Activated naive CD8-positive, alpha-beta T cell (primary cell): ENCODE measurements around the gene TDRKH.
"Not testable (repeated sequence)": the region's sequence is repeated elsewhere in the genome, so short reads cannot be mapped to it uniquely, and the experiment has no call there.

Source experiments
- H3K27ac Mint-ChIP-seq: one replicate; pipeline ENCODE4 v1.8.0; 2021; ENCODE audit warnings: mixed read lengths
- H3K27me3 Mint-ChIP-seq: one replicate; pipeline ENCODE4 v1.8.0; 2021; ENCODE audit warnings: mixed read lengths
- H3K36me3 Mint-ChIP-seq: one replicate; pipeline ENCODE4 v1.8.0; 2021; ENCODE audit warnings: mixed read lengths
- H3K4me1 Mint-ChIP-seq: one replicate; pipeline ENCODE4 v1.8.0; 2021; ENCODE audit warnings: low read depth, mixed read lengths
- H3K4me3 Mint-ChIP-seq: one replicate; pipeline ENCODE4 v1.8.0; 2021; ENCODE audit warnings: mild to moderate bottlenecking, mixed read lengths
- H3K9me3 Mint-ChIP-seq: one replicate; pipeline ENCODE4 v1.8.0; 2021; ENCODE audit warnings: low read depth, mixed read lengths

TDRKH gene

DNA sequence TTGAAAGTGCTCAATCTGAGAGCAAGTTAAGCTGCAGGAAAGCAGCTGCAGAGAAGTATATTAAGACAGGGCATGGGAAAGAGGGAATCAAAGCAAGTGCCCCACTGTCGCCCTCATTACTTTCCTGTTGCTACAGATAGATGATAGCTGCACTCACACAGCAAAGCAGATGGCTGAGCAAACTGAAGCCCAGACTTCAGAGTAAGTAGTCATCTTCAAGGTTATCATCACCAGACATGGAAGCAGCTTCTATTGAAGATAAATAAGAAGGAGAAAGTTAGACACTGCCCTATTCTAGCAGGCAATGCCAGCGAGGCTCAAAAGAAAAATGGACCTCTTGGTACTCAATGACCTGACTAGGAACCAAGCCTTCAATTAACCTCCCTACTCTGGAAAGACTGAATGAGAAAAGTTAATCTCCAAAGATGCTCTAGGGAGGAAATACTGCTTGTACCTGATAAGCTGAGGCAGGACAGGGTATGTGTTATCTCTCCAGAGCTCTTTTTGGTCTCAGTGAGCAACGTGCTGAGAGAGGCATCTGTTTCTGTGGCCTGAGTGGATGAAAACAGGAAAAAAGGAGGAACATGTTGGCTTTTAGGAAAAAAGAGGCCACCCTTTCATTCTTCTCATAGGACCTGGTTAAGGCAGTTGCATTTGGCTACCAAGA is 15.9 kb downstream of the TDRKH start:
- Mint-ChIP-seq H3K27ac (no peak overlapping the region), H3K27me3 (no peaks in the 10 kb centered on the region), H3K36me3 (peaks cover 3% of the 10 kb centered on the region), H3K4me3 (no peak overlapping the region), H3K9me3 (no peaks in the 10 kb centered on the region), H3K4me1 (no peaks in the 10 kb centered on the region)

DNA sequence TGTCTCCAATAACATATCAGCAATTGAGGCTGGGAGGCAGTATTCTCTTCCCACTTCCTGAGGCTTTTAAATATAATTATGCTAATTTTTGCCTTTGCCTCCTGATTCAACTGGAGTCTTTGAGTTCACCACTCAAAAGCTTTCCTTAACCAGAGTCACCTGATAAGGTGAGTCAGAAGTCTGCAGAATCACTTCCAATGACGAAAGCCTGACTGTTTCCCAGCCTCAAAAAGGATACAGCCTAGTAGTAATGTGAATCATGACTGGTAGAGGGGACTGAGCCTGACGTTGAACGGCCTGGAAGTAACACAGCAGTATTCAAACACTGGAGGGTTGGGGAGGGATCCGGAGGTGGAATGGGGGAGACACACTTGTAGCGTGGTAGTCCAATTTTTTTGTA is 16.6 kb downstream of the TDRKH start:
- H3K27ac Mint-ChIP-seq, result no peak overlapping the region
- H3K4me3 Mint-ChIP-seq, result no peak overlapping the region
- H3K4me1 Mint-ChIP-seq, result no peaks in the 10 kb centered on the region
- H3K9me3 Mint-ChIP-seq, result no peaks in the 10 kb centered on the region
- H3K36me3 Mint-ChIP-seq, result no peaks in the 10 kb centered on the region
- H3K27me3 Mint-ChIP-seq, result no peaks in the 10 kb centered on the region

DNA sequence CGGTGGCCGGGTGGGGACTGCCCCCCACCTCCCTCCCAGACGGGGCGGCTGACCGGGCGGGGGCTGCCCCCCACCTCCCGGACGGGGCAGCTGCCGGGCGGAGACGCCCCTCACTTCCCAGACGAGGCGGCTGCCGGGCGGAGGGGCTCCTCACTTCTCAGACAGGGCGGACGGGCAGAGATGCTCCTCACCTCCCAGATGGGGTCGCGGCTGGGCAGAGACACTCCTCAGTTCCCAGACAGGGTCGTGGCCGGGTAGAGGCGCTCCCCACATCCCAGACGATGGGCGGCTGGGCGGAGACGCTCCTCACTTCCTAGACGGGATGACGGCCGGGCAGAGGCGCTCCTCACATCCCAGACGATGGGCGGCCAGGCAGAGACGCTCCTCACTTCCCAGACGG is 21.0 kb downstream of the TDRKH start:
- H3K27me3 Mint-ChIP-seq, H3K4me3 Mint-ChIP-seq, H3K27ac Mint-ChIP-seq, H3K9me3 Mint-ChIP-seq, H3K4me1 Mint-ChIP-seq, H3K36me3 Mint-ChIP-seq: not testable (repeated sequence)

DNA sequence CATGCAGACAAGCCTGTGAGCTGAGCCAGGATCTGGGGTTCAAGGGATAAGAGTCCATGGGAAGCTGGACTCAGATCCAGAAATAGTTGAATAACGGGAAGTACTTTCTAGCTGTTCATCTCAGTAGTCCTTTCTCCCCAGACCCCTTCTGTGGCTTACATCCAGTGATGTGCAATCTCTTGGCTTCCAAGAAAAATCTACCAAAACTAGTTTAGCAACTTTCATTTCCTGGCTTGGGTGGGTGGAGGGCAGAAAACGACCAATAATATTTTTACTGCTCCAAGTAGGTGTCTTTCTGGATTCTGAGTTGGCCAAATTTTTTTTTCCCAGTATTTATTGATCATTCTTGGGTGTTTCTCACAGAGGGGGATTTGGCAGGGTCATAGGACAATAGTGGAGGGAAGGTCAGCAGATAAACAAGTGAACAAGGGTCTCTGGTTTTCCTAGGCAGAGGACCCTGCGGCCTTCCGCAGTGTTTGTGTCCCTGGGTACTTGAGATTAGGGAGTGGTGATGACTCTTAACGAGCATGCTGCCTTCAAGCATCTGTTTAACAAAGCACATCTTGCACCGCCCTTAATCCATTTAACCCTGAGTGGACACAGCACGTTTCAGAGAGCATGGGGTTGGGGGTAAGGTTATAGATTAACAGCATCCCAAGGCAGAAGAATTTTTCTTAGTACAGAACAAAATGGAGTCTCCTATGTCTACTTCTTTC is 21.8 kb downstream of the TDRKH start:
- not testable (repeated sequence) for H3K27ac Mint-ChIP-seq, H3K9me3 Mint-ChIP-seq, H3K4me3 Mint-ChIP-seq, H3K36me3 Mint-ChIP-seq, H3K4me1 Mint-ChIP-seq, H3K27me3 Mint-ChIP-seq

DNA sequence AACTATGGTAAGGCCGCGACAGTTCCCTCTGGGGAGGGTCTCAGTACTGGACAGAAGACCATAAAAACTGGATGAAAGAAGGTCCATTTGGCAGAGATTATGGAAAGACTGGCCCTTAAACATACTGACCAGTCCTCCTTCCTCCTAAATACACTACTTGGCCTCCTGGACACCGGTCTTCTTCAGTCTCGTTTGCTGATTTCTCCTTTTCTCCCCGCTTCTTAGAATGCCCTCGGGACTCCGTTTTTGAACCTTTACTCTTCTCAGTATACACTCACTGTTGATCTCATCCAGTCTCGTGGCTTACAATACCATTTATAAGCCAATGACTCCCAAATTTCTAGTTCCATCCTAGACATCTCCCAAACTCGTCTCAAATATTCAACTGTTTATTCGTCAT is 26.3 kb downstream of the TDRKH start:
- Mint-ChIP-seq H3K4me1 (peaks cover 17% of the 10 kb centered on the region), H3K27me3 (no peaks in the 10 kb centered on the region), H3K9me3 (no peaks in the 10 kb centered on the region), H3K36me3 (peaks cover 2% of the 10 kb centered on the region), H3K27ac (peak overlapping the region; percentile 97), H3K4me3 (peak overlapping the region; percentile 94)

DNA sequence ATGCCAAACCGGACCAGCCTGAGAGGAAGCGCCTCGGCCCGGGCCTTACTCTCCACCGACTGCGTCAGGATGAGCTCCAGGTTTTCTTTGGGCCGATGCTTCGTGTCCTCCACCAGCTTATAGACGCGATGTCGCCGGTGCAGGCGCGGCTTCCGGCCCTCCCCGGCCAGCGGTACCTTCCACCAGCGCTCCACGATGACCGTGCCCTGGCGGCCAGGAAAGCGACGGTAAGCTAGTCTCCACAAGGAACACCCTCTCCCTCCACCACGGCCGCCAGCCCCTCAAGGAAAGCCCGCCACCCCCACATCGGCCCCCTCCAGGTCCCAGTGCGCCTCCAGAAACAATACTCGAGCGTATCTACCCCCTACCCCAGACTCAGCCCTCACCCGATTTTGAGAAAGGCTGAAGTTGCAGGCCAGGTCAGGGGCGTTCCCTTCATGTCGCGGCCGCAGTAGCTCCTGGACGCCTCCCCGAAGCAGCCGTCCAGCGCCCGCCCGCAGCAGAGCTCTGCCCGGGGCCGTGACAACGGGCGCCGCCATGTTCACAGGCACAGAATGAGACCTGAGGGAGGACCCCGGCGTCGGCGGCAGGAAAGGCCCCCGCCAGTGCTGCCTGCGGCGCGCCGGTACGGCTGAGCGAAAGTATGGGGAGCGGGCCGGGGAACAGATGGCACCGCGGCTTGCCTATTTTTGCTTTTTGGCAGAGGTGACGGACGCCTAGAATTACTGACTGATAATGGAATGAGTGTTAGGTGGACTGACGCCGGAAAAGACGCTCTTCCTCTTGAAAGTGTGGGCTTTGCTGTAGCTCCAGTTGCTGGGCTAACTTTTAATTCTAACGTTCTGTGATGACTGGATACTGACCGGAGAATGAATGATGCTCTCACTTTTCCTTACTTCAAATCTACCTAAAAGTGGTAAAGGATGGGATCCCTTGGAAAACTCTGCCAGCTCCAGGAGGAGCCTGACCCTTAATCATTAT is 27.1 kb downstream of the TDRKH start, which contains the start of gene MRPL9:
Gene MRPL9 (minus strand): TSS at position 556 of the 981 bp plus-strand sequence. CDS start 17 bp downstream, at position 539.
- H3K4me1 Mint-ChIP-seq, result peaks cover 17% of the 10 kb centered on the region

DNA sequence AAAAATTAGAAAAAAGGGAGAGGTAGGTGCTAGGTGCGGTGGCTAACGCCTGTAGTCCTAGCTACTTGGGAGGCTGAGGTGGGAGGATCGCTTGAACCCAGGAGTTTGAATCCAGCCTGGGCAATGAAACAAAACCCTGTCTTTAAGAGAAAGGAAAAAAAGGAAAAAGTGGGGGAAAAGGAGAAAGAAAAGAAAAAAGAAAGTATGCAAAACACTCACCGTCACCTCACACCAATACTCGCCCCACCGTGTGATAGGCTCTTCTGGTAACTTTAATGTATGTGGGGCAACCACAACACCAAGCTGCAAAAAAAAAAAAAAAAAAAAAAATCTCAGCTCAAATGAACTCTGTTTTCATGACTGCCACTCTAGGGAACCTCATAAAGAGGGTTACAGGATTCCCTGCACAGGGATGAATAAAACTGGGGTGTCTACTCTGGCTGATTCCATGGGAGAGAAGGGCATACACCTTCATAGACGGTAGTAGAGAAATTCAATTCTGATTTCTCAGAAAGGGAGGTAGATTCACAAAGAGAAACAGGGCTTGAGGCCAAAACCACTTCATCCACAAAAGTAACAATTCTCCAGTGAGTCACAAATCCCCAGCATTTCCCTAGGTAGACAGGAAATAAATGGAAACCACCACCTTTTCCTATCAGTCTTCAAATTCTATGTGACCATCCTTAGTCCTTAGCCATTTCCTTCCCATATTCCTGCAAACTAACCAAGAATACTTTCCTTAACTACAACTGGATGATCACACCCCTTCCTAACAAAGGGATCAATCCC is 29.5 kb downstream of the TDRKH start:
- Mint-ChIP-seq H3K36me3 (peaks cover 4% of the 10 kb centered on the region), H3K4me1 (peaks cover 21% of the 10 kb centered on the region), H3K4me3 (peak overlapping the region; percentile 51), H3K27ac (no peak overlapping the region), H3K9me3 (no peaks in the 10 kb centered on the region), H3K27me3 (no peaks in the 10 kb centered on the region)

More for the DNA sequence above, 27.1 kb downstream of the TDRKH start, which contains the start of gene MRPL9:
- H3K27ac Mint-ChIP-seq, result peak within 1 kb of the TSS; percentile 97
- H3K9me3 Mint-ChIP-seq, result no peaks in the 10 kb centered on the region
- H3K36me3 Mint-ChIP-seq, result peaks cover 2% of the 10 kb centered on the region
- H3K27me3 Mint-ChIP-seq, result no peaks in the 10 kb centered on the region
- H3K4me3 Mint-ChIP-seq, result peak within 1 kb of the TSS; percentile 94

DNA sequence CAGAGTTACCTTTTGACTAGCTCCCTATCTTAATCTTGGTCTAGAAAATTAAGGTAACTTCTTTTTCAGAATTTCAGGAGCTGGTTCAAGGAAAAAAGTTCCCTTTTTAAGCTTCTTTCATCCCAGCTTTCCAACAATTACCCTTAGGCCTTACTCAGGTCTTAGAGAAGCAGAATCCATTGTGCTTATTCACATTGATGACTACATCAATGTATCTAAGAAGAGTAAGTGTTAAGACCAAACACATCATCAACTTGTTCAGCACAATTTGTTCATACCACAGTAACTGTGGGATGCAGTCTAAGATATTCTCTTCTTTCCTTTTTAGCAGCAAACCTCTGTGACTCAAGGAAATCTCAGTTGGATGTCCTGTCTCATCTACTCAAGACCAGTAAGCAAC is 31.1 kb downstream of the TDRKH start:
- Mint-ChIP-seq H3K36me3 (peaks cover 4% of the 10 kb centered on the region), H3K27ac (no peak overlapping the region)

DNA sequence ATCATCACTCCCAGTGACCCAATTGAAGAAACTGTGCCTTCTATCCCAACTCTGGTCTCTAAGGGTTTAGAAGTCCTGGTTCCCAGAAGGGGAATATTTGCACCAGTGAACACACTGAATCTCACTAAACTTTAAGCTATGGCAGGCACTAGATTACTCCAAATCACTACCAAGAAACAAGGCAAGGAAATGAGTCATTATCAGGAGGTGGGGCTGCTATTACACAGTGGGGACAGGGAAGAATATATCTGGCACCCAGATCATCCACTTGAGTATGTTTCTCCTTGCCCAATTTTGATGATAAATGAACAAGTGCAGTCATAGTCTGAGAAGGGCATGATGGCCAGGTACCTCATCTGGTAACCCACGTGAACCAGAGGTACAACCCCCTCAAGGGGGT is 34.0 kb downstream of the TDRKH start:
- no peak overlapping the region for H3K4me3 Mint-ChIP-seq
- H3K4me1 Mint-ChIP-seq, result peaks cover 4% of the 10 kb centered on the region
- H3K36me3 Mint-ChIP-seq, result peaks cover 4% of the 10 kb centered on the region
- peaks cover 3% of the 10 kb centered on the region for H3K27me3 Mint-ChIP-seq
- peak overlapping the region; percentile 58 for H3K27ac Mint-ChIP-seq
- no peaks in the 10 kb centered on the region for H3K9me3 Mint-ChIP-seq

More for the DNA sequence above, 31.1 kb downstream of the TDRKH start:
- Mint-ChIP-seq H3K4me3 (no peak overlapping the region), H3K27me3 (no peaks in the 10 kb centered on the region), H3K4me1 (peaks cover 18% of the 10 kb centered on the region), H3K9me3 (no peaks in the 10 kb centered on the region)

DNA sequence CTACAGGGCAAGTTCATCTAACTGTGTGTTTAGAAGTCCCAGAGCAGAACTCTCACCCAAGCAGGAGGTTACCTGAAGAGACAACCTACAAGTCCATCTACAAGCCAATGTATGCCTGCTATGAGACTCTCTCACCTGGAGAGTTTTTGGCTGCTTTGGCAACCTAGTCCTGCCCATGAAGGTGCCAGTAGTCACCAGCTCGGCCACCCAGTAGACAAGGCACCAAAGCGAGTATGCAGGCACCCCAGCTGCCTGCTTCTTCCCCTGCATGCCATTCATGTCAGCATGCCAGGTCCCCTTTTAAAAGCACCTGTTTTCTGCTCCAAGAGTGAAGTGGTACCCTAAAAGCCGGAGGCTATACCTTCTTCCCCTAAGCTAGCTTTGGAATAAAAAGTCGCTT is 48.8 kb downstream of the TDRKH start:
- Mint-ChIP-seq H3K4me1 (no peaks in the 10 kb centered on the region), H3K4me3 (no peak overlapping the region), H3K9me3 (peaks cover 5% of the 10 kb centered on the region), H3K27ac (no peak overlapping the region), H3K36me3 (peaks cover 2% of the 10 kb centered on the region), H3K27me3 (peaks cover 2% of the 10 kb centered on the region)

DNA sequence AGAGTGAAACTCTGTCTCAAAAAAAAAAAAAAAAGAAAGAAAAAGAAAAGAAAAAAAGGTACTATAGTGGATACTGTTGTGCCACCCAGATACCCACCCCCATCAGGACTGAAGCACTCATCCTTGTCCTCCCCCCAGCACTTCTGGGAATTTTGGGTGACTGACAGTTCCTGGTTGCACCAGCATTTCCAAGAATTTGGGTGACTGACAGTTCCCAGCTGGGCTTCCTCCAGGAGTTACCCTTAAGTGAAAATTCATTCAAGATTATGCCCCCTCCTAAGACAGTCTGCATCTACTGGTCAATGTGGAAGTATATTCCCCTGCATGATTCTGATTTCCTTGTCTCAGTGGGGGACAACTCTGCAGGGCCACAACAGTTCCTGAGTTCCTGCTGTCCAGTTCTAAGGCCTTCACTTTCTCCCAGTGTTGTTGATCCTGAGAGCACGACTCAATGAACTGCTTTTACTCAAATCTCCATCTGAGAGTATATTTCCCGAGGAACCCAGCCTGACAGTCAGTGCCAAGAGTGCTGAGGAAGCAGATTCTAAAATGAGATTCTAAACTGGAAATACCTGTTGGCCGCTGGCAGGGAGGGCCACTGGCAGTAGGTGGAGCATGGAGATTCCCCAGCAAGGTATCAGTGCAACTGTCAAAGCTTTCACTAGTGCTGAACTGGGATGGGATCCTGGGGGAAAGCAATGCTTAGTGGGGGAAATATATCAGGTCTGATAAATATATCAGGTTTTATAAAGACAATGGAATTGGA is 50.5 kb downstream of the TDRKH start:
- Mint-ChIP-seq H3K9me3 (peaks cover 6% of the 10 kb centered on the region), H3K4me3 (no peak overlapping the region)

DNA sequence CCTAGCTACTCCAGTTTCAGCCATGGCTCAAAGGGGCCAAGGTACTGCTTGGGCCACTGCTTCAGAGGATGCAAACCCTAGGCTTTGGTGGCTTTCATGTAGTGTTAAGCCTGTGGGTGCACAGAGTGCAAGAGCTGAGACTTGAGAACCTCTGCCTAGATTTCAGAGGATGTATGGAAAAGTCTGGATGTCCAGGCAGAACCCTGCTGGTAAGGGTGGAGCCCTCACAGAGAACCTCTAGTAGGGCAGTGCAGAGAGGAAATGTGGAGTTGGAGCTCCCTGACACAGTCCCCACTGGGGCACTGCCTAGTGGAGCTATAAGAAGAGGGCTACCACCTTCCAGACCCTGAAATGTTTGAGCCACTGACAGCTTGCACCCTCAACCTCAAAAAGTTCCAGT is 52.8 kb downstream of the TDRKH start:
- no peak overlapping the region for H3K27ac Mint-ChIP-seq
- peaks cover 4% of the 10 kb centered on the region for H3K27me3 Mint-ChIP-seq
- no peak overlapping the region for H3K4me3 Mint-ChIP-seq
- H3K4me1 Mint-ChIP-seq, result no peaks in the 10 kb centered on the region
- peaks cover 6% of the 10 kb centered on the region for H3K9me3 Mint-ChIP-seq
- H3K36me3 Mint-ChIP-seq, result peaks cover 2% of the 10 kb centered on the region

More for the DNA sequence above, 50.5 kb downstream of the TDRKH start:
- H3K36me3 Mint-ChIP-seq, result peaks cover 2% of the 10 kb centered on the region
- H3K27ac Mint-ChIP-seq, result no peak overlapping the region
- no peaks in the 10 kb centered on the region for H3K4me1 Mint-ChIP-seq
- H3K27me3 Mint-ChIP-seq, result peaks cover 2% of the 10 kb centered on the region

DNA sequence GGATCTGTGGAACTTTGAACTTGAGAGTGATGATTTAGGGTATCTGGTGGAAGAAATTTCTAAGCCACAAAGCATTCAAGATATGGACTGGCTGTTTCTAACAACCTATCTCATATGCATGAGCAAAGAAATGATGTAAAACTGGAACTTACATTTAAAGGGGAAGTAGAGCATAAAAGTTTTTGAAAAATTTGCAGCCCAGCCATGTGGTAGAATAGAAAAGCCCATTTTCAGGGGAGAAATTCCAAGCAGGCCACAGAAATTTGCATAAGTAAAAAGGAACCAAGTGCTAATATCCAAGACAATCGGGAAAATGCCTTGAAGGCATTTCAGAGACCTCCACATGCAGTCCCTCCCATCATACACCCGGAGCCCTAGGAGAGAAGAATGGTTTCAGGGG is 53.3 kb downstream of the TDRKH start:
- H3K9me3 Mint-ChIP-seq, result peaks cover 6% of the 10 kb centered on the region
- H3K36me3 Mint-ChIP-seq, result peaks cover 2% of the 10 kb centered on the region
- H3K4me3 Mint-ChIP-seq, result no peak overlapping the region
- no peak overlapping the region for H3K27ac Mint-ChIP-seq
- no peaks in the 10 kb centered on the region for H3K4me1 Mint-ChIP-seq
- peaks cover 6% of the 10 kb centered on the region for H3K27me3 Mint-ChIP-seq

DNA sequence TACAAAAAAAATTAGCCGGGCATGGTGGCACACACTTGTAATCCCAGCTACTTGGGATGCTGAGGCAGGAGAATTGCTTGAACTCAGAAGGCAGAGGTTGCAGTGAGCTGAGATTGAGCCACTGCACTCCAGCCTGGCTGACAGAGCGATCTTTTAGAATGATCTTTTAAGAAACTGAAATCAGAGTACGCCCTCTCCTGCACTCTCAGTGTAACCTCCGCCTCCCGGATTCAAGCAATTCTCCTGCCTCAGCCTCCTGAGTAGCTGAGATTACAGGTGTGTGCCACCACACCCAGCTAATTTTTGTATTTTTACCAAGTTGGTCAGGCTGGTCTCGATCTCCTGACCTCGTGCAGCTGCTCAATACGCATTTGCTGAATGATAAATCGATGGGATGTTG is 56.3 kb downstream of the TDRKH start:
- H3K4me1 Mint-ChIP-seq, H3K36me3 Mint-ChIP-seq, H3K9me3 Mint-ChIP-seq, H3K4me3 Mint-ChIP-seq, H3K27ac Mint-ChIP-seq: not testable (repeated sequence)
- peaks cover 13% of the 10 kb centered on the region for H3K27me3 Mint-ChIP-seq
